CD4-positive, alpha-beta T cell treated with Interferon gamma for 1 hour (primary cell): Measurements from ENCODE around the gene DLG5.

ENCODE experiments used
- DNase-seq: peaks from one replicate; pipeline ENCODE4 v3.0.0-alpha.2; 2020

Gene DLG5

GRCh38 chr10:77890097-77890496 is 36.5 kb downstream of the DLG5 start:
- DNase-seq, result no peak

DNA sequence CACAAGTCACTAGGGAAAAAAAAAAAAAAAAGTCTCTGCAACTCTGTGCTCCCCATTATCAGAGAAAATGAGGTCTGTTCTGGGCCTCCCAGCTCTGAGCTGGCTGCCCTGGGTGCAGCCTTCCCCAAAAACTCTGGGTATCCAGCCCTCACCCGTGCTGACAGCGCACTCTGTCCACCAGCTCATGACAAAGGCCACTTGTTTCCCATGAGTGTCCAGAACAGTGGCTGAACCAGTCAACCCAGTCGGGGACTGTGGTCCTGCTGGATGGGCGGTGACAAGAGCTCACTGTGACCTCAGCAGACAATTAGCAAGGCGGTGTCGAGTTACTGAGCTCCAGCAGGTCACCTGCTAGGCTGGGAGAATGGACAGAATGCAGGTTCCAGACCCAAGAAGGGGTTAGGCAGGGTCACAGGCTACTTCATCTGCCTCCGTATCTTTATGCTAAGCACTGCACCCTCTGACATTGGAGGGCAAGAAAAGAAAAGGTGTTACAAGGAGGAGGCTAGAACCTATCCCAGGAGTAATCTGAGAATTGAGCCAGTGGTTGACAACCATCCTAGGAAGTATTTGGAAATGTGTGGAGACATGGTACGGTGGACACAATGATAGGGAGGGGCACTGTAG is 37.2 kb downstream of the DLG5 start:
- no peak for DNase-seq

DNA sequence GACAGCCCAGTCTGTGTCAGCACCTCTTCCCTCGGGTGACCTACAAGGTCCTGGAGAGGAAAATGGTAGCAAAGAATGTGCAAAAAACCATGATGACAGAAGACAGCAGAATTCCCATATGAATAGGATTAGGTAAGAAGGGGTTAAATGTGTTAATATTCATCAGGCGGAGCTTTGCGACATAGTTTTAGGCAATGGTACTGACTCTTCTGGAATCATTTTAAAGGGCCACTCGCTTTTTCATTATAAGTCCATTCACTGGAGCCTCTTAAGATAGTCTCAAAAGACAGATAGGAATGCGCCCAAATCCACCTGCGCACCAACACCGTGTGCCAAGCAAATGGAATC is 38.2 kb downstream of the DLG5 start:
- no peak for DNase-seq

- no peak for DNase-seq
These were observed 38.8 kb downstream of the DLG5 start for GRCh38 chr10:77887631-77888355.

- DNase-seq, result no peak
These were observed 39.7 kb downstream of the DLG5 start for GRCh38 chr10:77886795-77887355.

GRCh38 chr10:77884181-77884580 is 42.4 kb downstream of the DLG5 start:
- no peak for DNase-seq

- no peak for DNase-seq
These were observed 44.9 kb downstream of the DLG5 start for GRCh38 chr10:77881636-77882035.

GRCh38 chr10:77881222-77881621 is 45.3 kb downstream of the DLG5 start:
- no peak for DNase-seq

GRCh38 chr10:77879710-77880109 is 46.8 kb downstream of the DLG5 start:
- DNase-seq, result no peak

DNA sequence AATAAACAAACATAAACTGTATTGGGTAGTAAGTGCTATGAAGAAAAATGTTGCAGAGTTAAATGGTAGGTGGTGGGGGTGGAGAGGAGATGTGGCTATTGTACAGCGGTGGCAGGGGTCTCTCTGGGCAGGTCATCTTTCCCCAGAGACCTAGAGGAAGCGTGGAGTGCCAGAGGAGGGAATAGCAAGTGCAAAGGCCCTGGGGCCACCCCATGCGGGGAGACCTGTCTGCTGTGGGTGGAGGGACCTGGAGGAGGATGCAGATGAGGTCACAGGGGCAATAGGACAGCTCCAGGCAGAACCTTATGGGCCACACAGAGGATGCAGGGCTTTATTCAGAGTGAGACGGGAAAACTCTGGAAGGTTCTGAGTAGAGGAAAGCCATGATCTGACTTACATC is 47.5 kb downstream of the DLG5 start:
- DNase-seq, result no peak

GRCh38 chr10:77877441-77878344 is 48.9 kb downstream of the DLG5 start:
- DNase-seq, result peak; percentile 57

- no peak for DNase-seq
These were observed 50.8 kb downstream of the DLG5 start for GRCh38 chr10:77875730-77876129.

- DNase-seq, result no peak
These were observed 51.7 kb downstream of the DLG5 start for GRCh38 chr10:77874872-77875271.

DNA sequence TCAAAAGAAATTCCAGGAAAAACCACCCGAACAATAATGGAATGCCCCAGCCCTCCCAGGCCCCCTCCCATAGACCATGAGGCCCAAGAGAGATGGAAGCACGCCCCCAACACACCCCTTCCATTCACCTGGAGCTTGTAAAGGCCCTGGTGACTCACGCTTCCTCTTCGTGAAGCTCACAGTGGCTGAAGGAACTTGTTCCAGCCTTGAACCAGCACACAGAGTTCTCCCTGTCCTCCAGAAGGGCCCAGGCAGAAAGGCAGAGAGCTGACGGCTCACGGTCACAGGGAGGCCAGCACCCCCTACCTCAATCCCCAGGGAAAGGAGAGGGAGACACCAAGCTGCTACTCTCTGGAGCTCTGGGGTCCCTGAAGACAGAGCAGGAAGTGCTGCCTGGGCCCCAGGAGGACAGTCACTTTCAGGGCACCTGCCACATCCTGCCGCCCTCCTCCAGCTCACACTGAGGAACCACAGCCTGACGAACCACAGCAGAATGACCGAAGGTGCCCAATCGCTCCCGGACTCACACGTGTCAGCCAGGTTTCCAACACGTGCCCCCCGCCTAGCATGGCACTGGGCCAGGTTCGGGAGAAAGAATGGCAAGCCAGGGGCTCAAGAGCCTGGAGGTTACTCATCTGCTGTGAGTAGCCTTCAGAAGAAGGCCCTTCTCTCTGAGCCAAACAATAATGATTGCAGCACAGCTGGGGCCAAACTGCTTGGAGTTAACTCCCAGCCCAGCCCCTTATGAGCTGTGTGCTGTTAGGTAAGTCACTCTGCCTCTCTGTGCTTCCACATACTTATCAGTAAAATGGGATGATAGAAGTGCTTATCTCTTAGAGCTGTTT is 52.8 kb downstream of the DLG5 start:
- DNase-seq, result peak; percentile 23

GRCh38 chr10:77872947-77873535 is 53.5 kb downstream of the DLG5 start:
- no peak for DNase-seq

DNA sequence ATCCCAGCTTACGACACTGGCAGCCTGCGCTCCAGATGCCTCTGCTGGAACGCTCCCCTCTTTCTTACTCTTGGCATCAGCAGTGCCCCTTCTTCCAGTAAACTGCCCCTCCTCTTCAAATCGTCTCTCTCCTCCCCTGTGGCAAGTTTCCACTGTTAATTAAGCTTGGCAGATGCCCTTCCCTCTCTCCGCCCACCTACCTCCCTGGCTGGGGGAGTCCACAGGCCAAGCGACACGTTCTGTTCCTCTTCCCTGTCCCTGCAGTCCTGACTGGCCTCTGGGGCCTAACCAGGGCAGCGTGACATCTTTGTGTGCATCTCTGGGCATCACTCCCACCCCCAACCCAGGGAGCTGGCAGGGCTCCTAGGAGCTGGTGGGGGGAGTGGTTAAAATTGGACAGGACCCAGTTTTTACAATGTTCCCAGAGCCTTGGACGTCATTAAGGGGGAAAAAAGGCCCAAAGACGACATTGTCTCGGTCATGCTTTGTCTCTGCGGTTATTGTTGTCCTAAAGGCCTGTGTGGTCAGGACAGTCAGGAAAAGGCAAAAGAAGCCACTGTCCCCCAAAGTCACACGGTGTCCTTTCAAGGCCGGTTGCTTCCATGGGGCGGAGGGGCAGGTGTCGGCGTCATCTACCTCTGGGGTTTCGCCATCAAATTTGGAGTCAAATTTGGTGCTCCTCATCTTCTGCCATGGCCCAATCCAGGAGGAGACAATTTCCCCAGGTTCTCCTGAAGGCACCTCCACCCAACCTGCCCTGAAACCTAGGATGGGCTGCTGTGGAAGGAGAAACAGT is 54.2 kb downstream of the DLG5 start:
- DNase-seq, result no peak

GRCh38 chr10:77869626-77870420 is 56.7 kb downstream of the DLG5 start:
- no peak for DNase-seq

- DNase-seq, result no peak
These were observed 58.0 kb downstream of the DLG5 start for GRCh38 chr10:77868523-77868922.

- DNase-seq, result no peak
These were observed 59.3 kb downstream of the DLG5 start for GRCh38 chr10:77867124-77867719.

DNA sequence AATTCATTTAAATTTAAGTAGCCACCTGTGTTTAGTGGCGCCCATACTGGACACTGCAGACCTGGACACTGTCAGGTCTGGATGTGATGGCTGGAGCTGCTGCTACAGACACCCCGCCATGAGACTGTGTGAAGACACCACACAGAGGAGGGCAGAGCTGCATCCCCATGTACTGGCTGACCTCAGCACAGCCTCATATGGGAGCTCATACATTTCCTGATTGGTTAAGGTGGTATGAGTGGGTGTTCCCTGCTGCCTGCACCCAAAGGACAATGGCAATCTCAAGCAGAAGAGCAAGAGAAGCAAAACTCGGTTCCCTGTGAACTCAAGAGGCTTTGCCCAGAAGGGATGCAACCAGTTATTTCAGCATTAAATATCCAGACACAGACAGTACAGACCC is 60.0 kb downstream of the DLG5 start:
- no peak for DNase-seq
